Measurements from ENCODE around the gene KIFC3.

Gene KIFC3

GRCh38 chr16:57711346-57711745, 90.9 kb downstream of the KIFC3 start:
- DNase-seq: no peak

DNA sequence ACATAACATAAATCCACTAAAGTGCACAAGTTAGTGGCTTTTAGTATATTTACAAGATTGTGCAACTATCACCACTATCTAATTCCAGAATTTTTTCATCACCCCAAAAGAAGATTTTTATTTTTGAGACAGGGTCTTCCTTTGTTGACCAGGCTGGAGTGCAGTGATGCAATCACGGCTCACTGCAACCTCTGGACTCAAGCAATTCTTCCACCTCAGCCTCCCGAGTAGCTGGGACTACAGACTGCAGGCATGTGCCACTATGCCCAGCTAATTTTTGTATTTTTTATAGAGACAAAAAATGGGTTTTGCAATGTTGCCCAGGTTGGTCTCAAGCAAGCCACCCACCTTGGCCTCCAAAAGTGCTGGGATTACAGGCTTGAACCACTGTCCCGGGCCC, 92.6 kb downstream of the KIFC3 start:
- DNase-seq: no peak

Measured in stimulated activated naive CD4-positive, alpha-beta T cell treated with Interleukin-2 at 50 U/mL for 16 hours (primary cell).